Colonic mucosa (tissue), 4 donors: Measurements from ENCODE around the gene ASF1B. TPM values are rescaled to one million over a fixed set of nuclear protein-coding genes. Genes with fewer than 3 reads are reported as not detected.
A peak's percentile ranks its signal among the peaks of the same experiment; 100 is the strongest.

ENCODE experiments used
- DNase-seq: peaks from one replicate; pipeline ENCODE4 v3.0.0-alpha.2; 2020
- H3K27ac ChIP-seq: fragments of 200-600 bp; one replicate; pipeline ENCODE4 v1.8.0; 2021
- H3K27me3 ChIP-seq: fragments of 200-600 bp; one replicate; pipeline ENCODE4 v1.8.0; 2021
- H3K36me3 ChIP-seq: fragments of 200-600 bp; one replicate; pipeline ENCODE4 v1.8.0; 2021
- H3K4me1 ChIP-seq: fragments of 200-600 bp; one replicate; pipeline ENCODE4 v1.8.0; 2021; ENCODE audit warnings: mild to moderate bottlenecking
- H3K4me3 ChIP-seq: fragments of 200-600 bp; one replicate; pipeline ENCODE4 v1.8.0; 2021
- H3K9ac ChIP-seq, 2 donors: one replicate each; pipeline ENCODE4 v1.7.0; 2013; ENCODE audit warnings: control low read depth in 2 of 2, low read depth in 2 of 2, low read length in 2 of 2
- H3K9me3 ChIP-seq: fragments of 200-600 bp; one replicate; pipeline ENCODE4 v1.8.0; 2021
- intact Hi-C: fragments of 100-400 bp; cut with DNase I; formaldehyde crosslinking; loops from one replicate; pipeline ENCODE4 v1.14.1; 2022
- total RNA-seq, 2 donors: library from RNA; stranded (reverse); fragmentation: NEBNext Ultra II Directional in 1 of 2; extraction: Animal tissue kit (Norgen Biotek cat#: 25700) in 1 of 2; gene quantifications; one replicate each; pipeline ENCODE4 v1.2.1, GENCODE V29; 2021
- TF ChIP-seq, protein P1 (sequence below): fragments of 200-600 bp; IDR thresholded peaks from one replicate; pipeline ENCODE4 v1.8.0; 2022; ENCODE audit warnings: antibody characterized with exemption, mild to moderate bottlenecking
- donor health status: healthy.
- donor health status: DM: no; HTN: no; CAD: no.
- donor health status: DM: no; HTN: no; CAD: no.

ASF1B gene
- total RNA-seq, 2 donors from 2014 or later, result 12.9 to 64.0 TPM

DNA sequence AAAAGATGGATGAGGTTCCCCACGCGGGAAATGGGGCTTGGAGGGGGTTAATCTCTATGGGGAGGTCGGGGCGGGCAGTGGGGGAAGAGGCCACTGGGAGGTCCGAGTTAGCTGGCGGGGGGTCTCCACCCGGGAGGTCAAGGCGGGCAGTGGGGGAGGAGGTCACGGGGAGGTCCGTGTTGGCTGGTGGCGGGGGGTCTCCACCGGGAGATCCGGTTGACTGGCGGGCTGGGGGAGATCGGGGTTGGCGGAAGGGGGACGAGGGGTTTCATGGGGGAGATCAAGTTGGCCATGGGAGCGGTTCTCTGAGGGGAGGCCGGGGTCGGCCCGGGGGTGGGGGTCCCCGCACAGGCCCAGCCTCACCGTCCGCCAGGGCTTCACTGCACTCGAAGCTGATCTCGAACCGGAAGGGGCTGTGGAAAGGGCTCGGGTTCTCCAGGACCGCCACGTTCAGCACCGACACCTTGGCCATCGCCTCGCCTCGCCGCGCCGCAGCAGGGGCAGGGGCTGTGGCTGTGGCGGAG lies 342 bp downstream of the ASF1B start:
- peak; percentile 30 for DNase-seq
- peaks cover 5% of the 10 kb centered on the region for H3K4me1 ChIP-seq
- H3K27me3 ChIP-seq, result no peaks in the 10 kb centered on the region
- TF ChIP-seq, protein P1, sequence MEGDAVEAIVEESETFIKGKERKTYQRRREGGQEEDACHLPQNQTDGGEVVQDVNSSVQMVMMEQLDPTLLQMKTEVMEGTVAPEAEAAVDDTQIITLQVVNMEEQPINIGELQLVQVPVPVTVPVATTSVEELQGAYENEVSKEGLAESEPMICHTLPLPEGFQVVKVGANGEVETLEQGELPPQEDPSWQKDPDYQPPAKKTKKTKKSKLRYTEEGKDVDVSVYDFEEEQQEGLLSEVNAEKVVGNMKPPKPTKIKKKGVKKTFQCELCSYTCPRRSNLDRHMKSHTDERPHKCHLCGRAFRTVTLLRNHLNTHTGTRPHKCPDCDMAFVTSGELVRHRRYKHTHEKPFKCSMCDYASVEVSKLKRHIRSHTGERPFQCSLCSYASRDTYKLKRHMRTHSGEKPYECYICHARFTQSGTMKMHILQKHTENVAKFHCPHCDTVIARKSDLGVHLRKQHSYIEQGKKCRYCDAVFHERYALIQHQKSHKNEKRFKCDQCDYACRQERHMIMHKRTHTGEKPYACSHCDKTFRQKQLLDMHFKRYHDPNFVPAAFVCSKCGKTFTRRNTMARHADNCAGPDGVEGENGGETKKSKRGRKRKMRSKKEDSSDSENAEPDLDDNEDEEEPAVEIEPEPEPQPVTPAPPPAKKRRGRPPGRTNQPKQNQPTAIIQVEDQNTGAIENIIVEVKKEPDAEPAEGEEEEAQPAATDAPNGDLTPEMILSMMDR, result no peak
- H3K4me3 ChIP-seq, result peak overlapping the region; percentile 76
- intact Hi-C loops, result no loop called here
- H3K9me3 ChIP-seq, result no peaks in the 10 kb centered on the region
- peak overlapping the region; percentile 46 to 63 for H3K9ac ChIP-seq
- H3K36me3 ChIP-seq, result no peaks in the 10 kb centered on the region
- H3K27ac ChIP-seq, result peak overlapping the region; percentile 91

DNA sequence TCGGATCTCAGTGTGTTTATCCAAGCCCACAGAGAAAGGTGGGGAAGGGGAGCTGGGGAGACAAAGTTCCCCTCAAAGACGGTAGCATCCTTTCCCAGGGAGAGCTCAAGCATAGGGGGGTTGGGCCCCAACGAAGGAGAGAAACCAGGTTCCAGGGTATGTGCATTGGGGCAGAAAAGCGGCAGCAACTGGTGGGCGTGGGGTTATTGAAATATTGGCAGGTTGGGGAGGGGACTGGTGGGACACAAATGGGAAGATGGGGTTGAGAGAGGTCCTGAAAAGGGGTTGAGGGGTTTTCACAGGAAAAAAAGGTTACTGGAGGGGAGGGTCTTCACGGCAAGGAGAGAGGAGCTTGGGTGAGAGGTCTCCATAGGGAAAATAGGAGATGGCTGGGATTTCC lies 1.0 kb downstream of the ASF1B start:
- intact Hi-C loops, result no loop called here
- TF ChIP-seq, protein P1, result no peak
- H3K4me3 ChIP-seq, result peak overlapping the region; percentile 76
- DNase-seq, result no peak
- H3K9me3 ChIP-seq, result no peaks in the 10 kb centered on the region
- H3K4me1 ChIP-seq, result peaks cover 5% of the 10 kb centered on the region
- no peak overlapping the region for H3K27ac ChIP-seq
- no peaks in the 10 kb centered on the region for H3K27me3 ChIP-seq
- peak overlapping the region; percentile 46 to 63 for H3K9ac ChIP-seq
- H3K36me3 ChIP-seq, result no peaks in the 10 kb centered on the region

DNA sequence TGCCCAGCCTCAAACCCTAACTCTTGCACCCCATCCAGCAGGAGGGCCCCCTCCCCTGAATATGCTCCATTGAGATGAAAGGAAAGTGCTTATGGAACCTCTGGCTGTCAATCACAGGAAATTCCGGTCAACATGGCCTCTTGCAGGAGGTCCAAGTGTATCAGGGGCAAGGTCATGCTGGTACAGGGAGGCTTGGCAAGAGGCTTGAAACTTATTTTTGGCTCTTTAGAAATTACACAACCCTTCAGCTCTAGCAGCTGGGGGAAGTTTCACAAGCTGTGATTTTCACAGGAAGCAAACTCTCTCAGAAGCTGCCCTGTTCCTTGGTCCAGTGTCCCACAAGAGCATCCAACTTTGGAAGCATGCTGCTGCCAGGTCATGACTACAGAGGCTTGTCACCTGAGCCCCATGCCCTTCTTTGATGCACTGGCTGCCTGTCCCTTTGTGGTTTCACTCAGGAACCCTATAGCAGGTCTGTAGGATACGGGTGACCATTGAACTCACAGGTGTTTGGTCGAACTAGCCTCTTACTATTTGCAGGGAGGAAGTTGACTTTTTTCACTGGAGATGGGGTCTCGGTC lies 8.4 kb downstream of the ASF1B start:
- intact Hi-C loops, result no loop called here
- TF ChIP-seq, protein P1, result no peak
- Histone ChIP-seq H3K4me3 (no peak overlapping the region), H3K4me1 (no peaks in the 10 kb centered on the region), H3K9ac (no peak overlapping the region), H3K9me3 (no peaks in the 10 kb centered on the region), H3K27ac (no peak overlapping the region), H3K36me3 (no peaks in the 10 kb centered on the region), H3K27me3 (no peaks in the 10 kb centered on the region)
- no peak for DNase-seq

DNA sequence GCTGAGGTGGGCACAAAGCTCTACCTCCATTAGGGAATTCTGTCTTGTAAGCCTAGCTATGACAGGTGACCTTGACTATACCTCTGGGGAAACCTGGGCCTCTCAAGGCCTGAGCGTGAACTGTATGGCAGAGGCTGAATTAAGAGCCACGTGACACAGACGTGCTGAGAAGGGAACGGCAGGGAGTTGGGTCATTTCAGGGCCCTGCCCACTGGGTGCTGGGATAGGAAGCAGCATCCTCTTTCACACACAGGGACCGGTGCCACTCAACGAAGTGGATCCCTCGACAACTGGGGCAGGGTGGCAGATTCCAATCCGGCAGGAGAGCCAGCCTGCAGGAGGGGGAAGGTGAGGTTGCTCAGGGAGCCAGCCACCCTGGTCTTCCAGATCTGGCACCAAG lies 9.2 kb downstream of the ASF1B start:
- Histone ChIP-seq H3K4me3 (no peak overlapping the region), H3K27ac (no peak overlapping the region), H3K36me3 (no peaks in the 10 kb centered on the region), H3K9me3 (no peaks in the 10 kb centered on the region), H3K4me1 (no peaks in the 10 kb centered on the region), H3K27me3 (no peaks in the 10 kb centered on the region), H3K9ac (no peak overlapping the region)
- DNase-seq, result no peak
- intact Hi-C loops, result no loop called here
- TF ChIP-seq, protein P1, result no peak

DNA sequence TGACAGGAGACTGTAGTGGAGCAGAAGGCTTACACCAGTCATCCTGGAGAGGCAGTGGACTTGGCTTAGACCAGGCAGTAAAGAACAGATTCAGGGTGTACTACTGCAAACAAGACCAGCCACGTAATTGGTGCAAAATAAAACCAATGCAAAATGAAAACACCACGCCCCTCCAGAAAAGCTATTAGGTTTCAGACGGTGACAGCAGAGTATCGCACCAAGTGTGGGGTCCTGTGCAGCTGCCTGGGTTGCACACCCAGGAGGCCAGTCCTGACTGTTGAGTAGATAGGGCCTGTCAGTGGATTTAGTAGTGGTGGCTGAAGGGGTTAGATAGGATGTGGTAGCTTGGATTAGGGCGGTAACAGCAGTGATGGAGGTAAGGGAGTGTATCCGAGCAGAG lies 13.5 kb downstream of the ASF1B start:
- intact Hi-C loops, result no loop called here
- DNase-seq, result no peak
- peaks cover 4% of the 10 kb centered on the region for H3K4me1 ChIP-seq
- H3K4me3 ChIP-seq, result no peak overlapping the region
- H3K36me3 ChIP-seq, result no peaks in the 10 kb centered on the region
- no peak overlapping the region for H3K27ac ChIP-seq
- no peaks in the 10 kb centered on the region for H3K9me3 ChIP-seq
- H3K27me3 ChIP-seq, result no peaks in the 10 kb centered on the region
- TF ChIP-seq, protein P1, result no peak
- no peak overlapping the region for H3K9ac ChIP-seq
